ENCODE results near the gene PTPN23. TPM values are rescaled to one million over a fixed set of nuclear protein-coding genes. Genes with fewer than 3 reads are reported as not detected.

The PTPN23 gene, protein sequence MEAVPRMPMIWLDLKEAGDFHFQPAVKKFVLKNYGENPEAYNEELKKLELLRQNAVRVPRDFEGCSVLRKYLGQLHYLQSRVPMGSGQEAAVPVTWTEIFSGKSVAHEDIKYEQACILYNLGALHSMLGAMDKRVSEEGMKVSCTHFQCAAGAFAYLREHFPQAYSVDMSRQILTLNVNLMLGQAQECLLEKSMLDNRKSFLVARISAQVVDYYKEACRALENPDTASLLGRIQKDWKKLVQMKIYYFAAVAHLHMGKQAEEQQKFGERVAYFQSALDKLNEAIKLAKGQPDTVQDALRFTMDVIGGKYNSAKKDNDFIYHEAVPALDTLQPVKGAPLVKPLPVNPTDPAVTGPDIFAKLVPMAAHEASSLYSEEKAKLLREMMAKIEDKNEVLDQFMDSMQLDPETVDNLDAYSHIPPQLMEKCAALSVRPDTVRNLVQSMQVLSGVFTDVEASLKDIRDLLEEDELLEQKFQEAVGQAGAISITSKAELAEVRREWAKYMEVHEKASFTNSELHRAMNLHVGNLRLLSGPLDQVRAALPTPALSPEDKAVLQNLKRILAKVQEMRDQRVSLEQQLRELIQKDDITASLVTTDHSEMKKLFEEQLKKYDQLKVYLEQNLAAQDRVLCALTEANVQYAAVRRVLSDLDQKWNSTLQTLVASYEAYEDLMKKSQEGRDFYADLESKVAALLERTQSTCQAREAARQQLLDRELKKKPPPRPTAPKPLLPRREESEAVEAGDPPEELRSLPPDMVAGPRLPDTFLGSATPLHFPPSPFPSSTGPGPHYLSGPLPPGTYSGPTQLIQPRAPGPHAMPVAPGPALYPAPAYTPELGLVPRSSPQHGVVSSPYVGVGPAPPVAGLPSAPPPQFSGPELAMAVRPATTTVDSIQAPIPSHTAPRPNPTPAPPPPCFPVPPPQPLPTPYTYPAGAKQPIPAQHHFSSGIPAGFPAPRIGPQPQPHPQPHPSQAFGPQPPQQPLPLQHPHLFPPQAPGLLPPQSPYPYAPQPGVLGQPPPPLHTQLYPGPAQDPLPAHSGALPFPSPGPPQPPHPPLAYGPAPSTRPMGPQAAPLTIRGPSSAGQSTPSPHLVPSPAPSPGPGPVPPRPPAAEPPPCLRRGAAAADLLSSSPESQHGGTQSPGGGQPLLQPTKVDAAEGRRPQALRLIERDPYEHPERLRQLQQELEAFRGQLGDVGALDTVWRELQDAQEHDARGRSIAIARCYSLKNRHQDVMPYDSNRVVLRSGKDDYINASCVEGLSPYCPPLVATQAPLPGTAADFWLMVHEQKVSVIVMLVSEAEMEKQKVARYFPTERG (N-terminal part only)
- total RNA-seq = 10 to 100 TPM; 25.9 to 29.4 TPM

DNA sequence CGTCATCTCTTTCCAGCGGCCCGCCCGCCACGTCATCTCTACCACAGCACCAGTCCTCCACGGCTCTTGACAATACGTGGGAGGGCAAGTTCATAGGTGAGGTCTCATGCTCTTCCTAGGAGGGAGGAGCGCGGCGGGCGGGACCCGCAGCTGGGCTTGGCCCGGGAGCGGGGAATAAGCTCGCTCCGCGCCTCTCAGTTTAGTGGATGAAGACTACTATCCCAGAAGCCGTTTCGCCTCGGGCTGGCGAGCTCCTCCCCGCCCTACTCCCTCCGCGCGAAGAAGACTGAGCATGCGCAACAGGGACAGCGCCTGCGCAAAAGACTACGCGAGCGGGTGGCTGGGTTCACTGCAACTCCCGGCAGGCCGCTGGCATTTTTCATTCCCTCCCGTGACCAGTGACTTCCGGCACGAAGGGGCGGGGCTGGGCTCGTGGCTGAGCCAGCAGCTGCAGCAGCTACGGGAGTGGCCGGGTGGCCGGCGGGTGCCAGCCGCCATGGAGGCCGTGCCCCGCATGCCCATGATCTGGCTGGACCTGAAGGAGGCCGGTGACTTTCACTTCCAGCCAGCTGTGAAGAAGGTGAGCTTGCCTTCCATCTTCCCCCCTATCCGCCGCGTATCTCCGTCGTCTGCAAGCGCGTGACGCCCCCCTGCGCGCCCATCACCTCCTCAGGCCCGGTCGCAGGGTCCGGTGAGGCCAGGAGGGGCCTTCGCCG is at the start of gene PTPN23:
Gene PTPN23 (plus strand): TSS at position 421 of the 716 bp plus-strand sequence. CDS start 76 bp downstream, at position 497.
- peaks cover 39% of the 10 kb centered on the region for H3K4me1 Mint-ChIP-seq
- DNase-seq (peak; percentile 99), ATAC-seq (peak; percentile 81)
- peak within 1 kb of the TSS; percentile 86 for H3K4me3 Mint-ChIP-seq
- H3K36me3 Mint-ChIP-seq (ENCODE audit: low read depth) = peaks cover 12% of the 10 kb centered on the region
- H3K9me3 Mint-ChIP-seq (ENCODE audit: low read depth) = no peaks in the 10 kb centered on the region
- peak within 1 kb of the TSS; percentile 99 for H3K27ac Mint-ChIP-seq
- ChIA-PET POLR2A (interaction anchor here (0.6 to 1.5 kb wide), 10 partner anchors 35 to 1227 kb away, joined by 3 to 6 read pairs (median 3); partner anchors contain the start of genes DHX30, KLHL18, NBEAL2 and SETD2), CTCF (interaction anchor here (0.6 to 1.3 kb wide), 12 partner anchors 10 to 508 kb away, joined by 3 to 7 read pairs (median 3); partner anchors contain the start of gene SCAP)
- intact Hi-C loops (cut with DNase I, micrococcal nuclease) = loop anchor here (1.0 to 5.0 kb wide), 19 partner anchors 20 to 1176 kb away; partner anchors contain the start of genes CCDC12 (in 2 of the 2), ELP6 (in 2 of the 2), KIF9 (in 2 of the 2) and KLHL18 (in 2 of the 2)
- H3K27me3 Mint-ChIP-seq = no peaks in the 10 kb centered on the region

DNA sequence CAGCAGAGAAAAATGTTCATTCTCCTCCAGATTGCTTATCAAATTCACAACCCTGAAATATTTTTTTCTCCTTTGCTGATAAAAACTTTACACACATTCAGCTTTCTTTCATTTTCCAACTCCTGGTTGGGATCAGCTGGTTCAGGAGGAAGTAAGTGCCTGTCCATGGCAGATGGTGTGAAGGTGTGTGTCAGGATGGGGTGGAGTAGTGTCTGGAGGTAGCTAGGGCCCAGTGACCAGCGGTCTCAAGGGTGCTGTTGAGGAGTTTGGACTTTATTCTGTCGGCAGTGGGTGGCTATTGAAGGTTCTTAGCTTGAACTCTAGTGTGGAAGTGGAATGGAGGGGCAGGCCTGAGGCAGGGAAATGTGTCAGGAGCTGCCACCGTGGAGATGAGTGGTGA is 46.9 kb upstream of the PTPN23 start:
- intact Hi-C loops (cut with DNase I, micrococcal nuclease) = loop anchor here in 1 of 2 experiments (5.0 kb wide), 1 partner anchor 43 kb away; no protein-coding TSS in a partner anchor
- Mint-ChIP-seq H3K36me3 (ENCODE audit: low read depth) (peaks cover 44% of the 10 kb centered on the region), H3K27me3 (no peaks in the 10 kb centered on the region), H3K4me3 (no peak overlapping the region), H3K4me1 (no peaks in the 10 kb centered on the region), H3K9me3 (ENCODE audit: low read depth) (no peaks in the 10 kb centered on the region), H3K27ac (no peak overlapping the region)
- CTCF ChIA-PET = interaction anchor here (0.6 to 1.3 kb wide), 5 partner anchors 8 to 39 kb away, joined by 3 read pairs; no protein-coding TSS in a partner anchor
- ATAC-seq = no peak
- POLR2A ChIA-PET = interaction anchor here (0.7 kb wide), 1 partner anchor 44 kb away, joined by 3 read pairs; no protein-coding TSS in a partner anchor
- no peak for DNase-seq

DNA sequence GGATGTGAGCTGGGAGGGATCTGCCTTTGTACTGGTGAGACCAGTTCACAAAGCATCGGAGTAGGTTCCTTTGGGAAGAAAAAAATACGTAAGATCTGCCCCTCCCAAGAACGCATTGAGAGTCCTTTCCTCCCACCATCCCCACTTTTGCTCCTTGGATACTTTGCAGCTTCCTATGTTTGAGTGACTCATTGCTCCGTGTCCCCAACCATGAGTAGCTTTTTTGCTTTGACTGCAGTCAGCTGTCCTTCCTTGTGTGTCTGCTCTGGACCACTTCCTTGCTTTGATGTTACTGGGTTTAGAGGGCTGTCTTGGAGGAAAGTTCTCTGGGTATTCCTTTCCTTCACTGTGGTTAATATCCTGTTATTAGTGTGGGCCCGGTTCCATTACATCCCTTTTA is 43.2 kb upstream of the PTPN23 start:
- no peak overlapping the region for H3K27ac Mint-ChIP-seq
- H3K4me1 Mint-ChIP-seq = no peaks in the 10 kb centered on the region
- ATAC-seq = no peak
- no peak for DNase-seq
- intact Hi-C loops (cut with DNase I, micrococcal nuclease) = no loop called here
- ChIA-PET CTCF (no interaction called here), POLR2A (interaction anchor here (0.5 kb wide), 1 partner anchor 10 kb away, joined by 3 read pairs; no protein-coding TSS in a partner anchor)
- H3K9me3 Mint-ChIP-seq (ENCODE audit: low read depth) = no peaks in the 10 kb centered on the region
- H3K36me3 Mint-ChIP-seq (ENCODE audit: low read depth) = peaks cover 38% of the 10 kb centered on the region
- H3K4me3 Mint-ChIP-seq = no peak overlapping the region
- no peaks in the 10 kb centered on the region for H3K27me3 Mint-ChIP-seq

DNA sequence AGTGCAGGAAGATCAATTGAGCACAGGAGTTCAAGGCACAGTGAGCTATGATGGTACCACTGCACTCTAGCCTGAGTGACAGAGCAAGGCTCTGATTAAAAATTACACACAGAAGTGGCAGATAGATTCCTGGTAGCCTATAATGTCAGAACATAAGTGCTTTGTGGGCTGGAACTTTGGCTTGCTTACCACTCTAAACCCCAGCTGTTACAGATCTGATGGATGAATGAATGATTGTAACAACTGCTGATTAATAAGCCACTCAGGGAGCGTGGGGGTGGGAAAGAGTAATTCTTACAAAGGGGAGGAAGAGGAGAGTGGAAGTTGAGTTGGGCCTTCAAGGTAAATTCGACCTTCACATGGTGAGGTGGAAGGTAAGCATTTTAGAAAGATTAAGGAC is 40.9 kb upstream of the PTPN23 start:
- Mint-ChIP-seq H3K36me3 (ENCODE audit: low read depth) (peaks cover 39% of the 10 kb centered on the region), H3K4me3 (no peak overlapping the region), H3K4me1 (no peaks in the 10 kb centered on the region), H3K27me3 (no peaks in the 10 kb centered on the region), H3K27ac (no peak overlapping the region), H3K9me3 (ENCODE audit: low read depth) (no peaks in the 10 kb centered on the region)
- ATAC-seq (no peak), DNase-seq (no peak)
- POLR2A ChIA-PET = no interaction called here
- intact Hi-C loops (cut with DNase I, micrococcal nuclease) = no loop called here
- CTCF ChIA-PET = interaction anchor here (0.5 kb wide), 1 partner anchor 106 kb away, joined by 5 read pairs; no protein-coding TSS in a partner anchor

DNA sequence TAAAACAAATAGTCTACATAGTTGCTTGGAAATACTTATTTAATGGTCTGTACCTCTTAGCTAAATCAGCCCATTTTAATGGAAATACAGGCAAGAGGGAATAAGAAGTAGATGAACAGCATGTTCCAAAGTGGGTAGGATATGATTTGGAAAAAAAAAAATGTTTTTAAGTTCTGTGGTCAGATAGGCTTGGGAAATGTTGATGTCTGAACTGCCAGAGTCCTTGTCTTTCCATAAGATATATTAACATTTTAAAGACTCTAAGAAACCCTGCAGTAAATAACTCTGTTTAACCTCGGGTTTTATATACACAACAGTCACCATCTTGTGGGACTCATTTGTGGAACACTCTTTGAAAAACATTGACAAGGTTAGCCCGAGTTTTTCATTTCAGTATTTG is 40.0 kb upstream of the PTPN23 start:
- CTCF ChIA-PET = no interaction called here

DNA sequence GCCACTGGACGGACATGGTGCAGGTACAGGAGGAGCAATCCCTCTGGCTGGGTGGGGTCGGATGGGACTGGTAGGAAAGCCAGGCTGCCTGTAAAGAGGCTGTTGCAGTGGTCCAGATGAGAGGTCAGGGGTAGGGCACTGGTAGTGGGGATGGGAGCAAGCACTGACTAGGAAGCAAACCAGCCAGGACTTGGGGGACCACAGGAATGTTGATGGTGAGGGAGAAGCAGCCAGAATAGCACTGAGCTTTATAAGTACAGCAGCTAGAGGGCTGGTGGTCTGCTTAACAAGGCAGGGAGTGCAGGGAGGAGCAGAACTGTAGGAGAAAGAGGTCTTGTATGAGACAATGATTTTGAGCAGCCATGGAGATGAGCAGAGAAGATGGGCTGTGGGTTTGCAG is 38.7 kb upstream of the PTPN23 start:
- peak overlapping the region; percentile 7 for H3K27ac Mint-ChIP-seq

More for the DNA sequence above, 40.0 kb upstream of the PTPN23 start:
- Mint-ChIP-seq H3K4me3 (no peak overlapping the region), H3K4me1 (no peaks in the 10 kb centered on the region), H3K27me3 (no peaks in the 10 kb centered on the region), H3K27ac (no peak overlapping the region), H3K36me3 (ENCODE audit: low read depth) (peaks cover 40% of the 10 kb centered on the region), H3K9me3 (ENCODE audit: low read depth) (no peaks in the 10 kb centered on the region)
- DNase-seq = no peak
- POLR2A ChIA-PET = no interaction called here
- no peak for ATAC-seq
- intact Hi-C loops (cut with DNase I, micrococcal nuclease) = no loop called here

DNA sequence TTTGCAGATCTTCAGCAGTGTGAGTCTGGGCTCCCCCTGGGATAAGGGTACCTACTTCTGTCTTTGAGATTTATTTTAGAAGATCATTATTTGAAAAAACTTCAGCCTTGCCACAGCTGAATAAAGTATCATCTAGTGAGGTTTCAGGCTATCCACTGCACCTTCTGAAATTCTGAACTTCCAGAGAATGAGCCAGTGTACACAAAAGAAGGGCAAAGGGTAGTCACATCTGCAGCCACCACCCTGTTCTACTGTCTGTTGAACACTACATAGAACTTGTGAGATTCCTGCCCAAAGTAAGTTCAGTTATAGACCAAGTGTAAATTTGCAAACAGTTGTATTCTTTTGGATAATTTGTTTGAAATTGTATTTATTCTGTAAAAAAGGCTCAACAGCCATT is 38.0 kb upstream of the PTPN23 start:
- peaks cover 26% of the 10 kb centered on the region for H3K36me3 Mint-ChIP-seq (ENCODE audit: low read depth)
- intact Hi-C loops (cut with DNase I, micrococcal nuclease) = no loop called here

More for the DNA sequence above, 38.7 kb upstream of the PTPN23 start:
- intact Hi-C loops (cut with DNase I, micrococcal nuclease) = no loop called here
- POLR2A ChIA-PET = no interaction called here
- CTCF ChIA-PET = interaction anchor here (0.7 kb wide), 1 partner anchor 8 kb away, joined by 3 read pairs; no protein-coding TSS in a partner anchor
- DNase-seq (no peak), ATAC-seq (no peak)
- H3K4me1 Mint-ChIP-seq = no peaks in the 10 kb centered on the region
- H3K36me3 Mint-ChIP-seq (ENCODE audit: low read depth) = peaks cover 33% of the 10 kb centered on the region
- H3K9me3 Mint-ChIP-seq (ENCODE audit: low read depth) = no peaks in the 10 kb centered on the region
- no peaks in the 10 kb centered on the region for H3K27me3 Mint-ChIP-seq
- H3K4me3 Mint-ChIP-seq = no peak overlapping the region

DNA sequence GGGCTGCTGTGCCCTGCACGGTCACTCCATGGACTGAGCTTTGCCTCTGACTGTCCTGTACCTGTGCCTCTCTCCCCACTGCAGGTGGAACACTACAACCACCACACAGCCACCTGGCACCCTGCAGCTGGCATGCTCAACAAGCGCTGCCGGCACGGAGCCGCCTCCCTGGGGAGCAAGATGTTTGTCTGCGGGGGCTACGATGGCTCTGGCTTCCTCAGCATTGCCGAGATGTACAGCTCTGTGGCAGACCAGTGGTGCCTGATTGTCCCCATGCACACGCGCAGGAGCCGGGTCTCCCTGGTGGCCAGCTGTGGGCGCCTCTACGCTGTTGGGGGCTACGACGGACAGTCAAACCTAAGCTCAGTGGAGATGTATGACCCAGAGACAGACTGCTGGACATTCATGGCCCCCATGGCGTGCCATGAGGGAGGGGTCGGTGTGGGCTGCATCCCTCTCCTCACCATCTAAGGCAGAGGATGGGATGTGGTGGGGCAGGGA is 37.3 kb upstream of the PTPN23 start:
- Mint-ChIP-seq H3K27me3 (no peaks in the 10 kb centered on the region), H3K9me3 (ENCODE audit: low read depth) (no peaks in the 10 kb centered on the region), H3K4me3 (no peak overlapping the region), H3K36me3 (ENCODE audit: low read depth) (peaks cover 22% of the 10 kb centered on the region), H3K4me1 (peaks cover 2% of the 10 kb centered on the region), H3K27ac (no peak overlapping the region)
- ATAC-seq (no peak), DNase-seq (no peak)
- intact Hi-C loops (cut with DNase I, micrococcal nuclease) = no loop called here
- CTCF ChIA-PET = no interaction called here
- POLR2A ChIA-PET = interaction anchor here (0.6 kb wide), 1 partner anchor 80 kb away, joined by 3 read pairs; no protein-coding TSS in a partner anchor

More for the DNA sequence above, 38.0 kb upstream of the PTPN23 start:
- CTCF ChIA-PET = no interaction called here
- Mint-ChIP-seq H3K4me1 (peaks cover 2% of the 10 kb centered on the region), H3K27ac (no peak overlapping the region), H3K4me3 (no peak overlapping the region), H3K27me3 (no peaks in the 10 kb centered on the region), H3K9me3 (ENCODE audit: low read depth) (no peaks in the 10 kb centered on the region)
- DNase-seq = no peak
- POLR2A ChIA-PET = no interaction called here
- no peak for ATAC-seq

DNA sequence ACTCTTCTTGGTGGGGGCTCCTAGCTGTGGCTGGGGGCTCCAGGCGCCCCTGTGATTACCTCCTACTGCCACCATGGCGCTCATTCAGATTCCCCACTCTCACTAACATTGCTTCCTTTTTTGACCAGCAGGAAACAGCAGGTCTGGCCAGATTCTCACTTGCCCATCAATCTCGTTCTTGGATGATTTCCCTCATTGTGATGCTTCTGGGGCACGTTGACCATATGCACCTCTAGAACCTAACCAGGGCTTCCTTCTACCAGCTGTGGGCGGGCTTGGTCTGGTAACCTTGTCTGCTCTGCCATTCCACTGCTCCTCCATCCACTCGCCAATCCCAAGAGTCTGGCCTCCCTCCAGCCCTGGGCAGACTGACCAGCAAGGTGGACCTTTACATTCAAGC is 35.9 kb upstream of the PTPN23 start:
- no peak overlapping the region for H3K4me3 Mint-ChIP-seq
- ChIA-PET CTCF (no interaction called here), POLR2A (no interaction called here)
- DNase-seq = no peak
- ATAC-seq = no peak
- H3K27me3 Mint-ChIP-seq = no peaks in the 10 kb centered on the region
- H3K36me3 Mint-ChIP-seq (ENCODE audit: low read depth) = peaks cover 19% of the 10 kb centered on the region
- intact Hi-C loops (cut with DNase I, micrococcal nuclease) = no loop called here
- no peak overlapping the region for H3K27ac Mint-ChIP-seq
- peaks cover 2% of the 10 kb centered on the region for H3K4me1 Mint-ChIP-seq
- H3K9me3 Mint-ChIP-seq (ENCODE audit: low read depth) = no peaks in the 10 kb centered on the region

DNA sequence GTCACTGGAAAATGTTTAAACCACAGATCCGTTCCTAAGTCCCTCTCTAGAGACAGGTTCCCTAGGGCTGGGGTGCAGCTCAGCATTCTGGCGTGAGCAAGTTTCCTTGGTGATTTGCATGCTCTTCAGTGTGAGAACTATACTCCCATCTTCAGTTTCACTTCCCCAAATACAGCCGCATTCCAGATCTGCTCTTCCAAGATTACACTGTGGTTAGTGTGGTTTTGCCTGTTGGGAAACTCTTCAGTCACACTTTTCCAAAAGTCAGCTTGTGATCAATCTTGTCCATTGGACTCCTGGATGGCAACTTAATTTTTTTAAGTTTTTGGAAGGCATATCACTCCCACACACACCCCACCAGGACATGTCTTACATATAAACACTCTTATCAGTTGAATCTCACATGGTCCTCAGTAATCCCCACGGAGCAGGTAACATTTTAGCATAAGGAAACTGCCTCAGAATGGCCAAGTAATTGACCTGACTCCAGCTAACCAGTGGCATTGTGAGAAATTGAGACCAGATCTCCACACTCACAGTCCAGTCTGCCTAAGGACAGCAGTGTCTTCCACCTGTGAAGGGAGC is 33.5 kb upstream of the PTPN23 start:
- no peaks in the 10 kb centered on the region for H3K9me3 Mint-ChIP-seq (ENCODE audit: low read depth)
- H3K27me3 Mint-ChIP-seq = no peaks in the 10 kb centered on the region
- ATAC-seq = no peak
- no peak overlapping the region for H3K4me3 Mint-ChIP-seq
- intact Hi-C loops (cut with DNase I, micrococcal nuclease) = no loop called here
- H3K27ac Mint-ChIP-seq = no peak overlapping the region
- H3K4me1 Mint-ChIP-seq = peaks cover 2% of the 10 kb centered on the region
- H3K36me3 Mint-ChIP-seq (ENCODE audit: low read depth) = peaks cover 16% of the 10 kb centered on the region
- ChIA-PET POLR2A (no interaction called here), CTCF (no interaction called here)
- DNase-seq = no peak
